ENCODE data around the gene CCDC8.

The CCDC8 gene, protein sequence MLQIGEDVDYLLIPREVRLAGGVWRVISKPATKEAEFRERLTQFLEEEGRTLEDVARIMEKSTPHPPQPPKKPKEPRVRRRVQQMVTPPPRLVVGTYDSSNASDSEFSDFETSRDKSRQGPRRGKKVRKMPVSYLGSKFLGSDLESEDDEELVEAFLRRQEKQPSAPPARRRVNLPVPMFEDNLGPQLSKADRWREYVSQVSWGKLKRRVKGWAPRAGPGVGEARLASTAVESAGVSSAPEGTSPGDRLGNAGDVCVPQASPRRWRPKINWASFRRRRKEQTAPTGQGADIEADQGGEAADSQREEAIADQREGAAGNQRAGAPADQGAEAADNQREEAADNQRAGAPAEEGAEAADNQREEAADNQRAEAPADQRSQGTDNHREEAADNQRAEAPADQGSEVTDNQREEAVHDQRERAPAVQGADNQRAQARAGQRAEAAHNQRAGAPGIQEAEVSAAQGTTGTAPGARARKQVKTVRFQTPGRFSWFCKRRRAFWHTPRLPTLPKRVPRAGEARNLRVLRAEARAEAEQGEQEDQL

DNA sequence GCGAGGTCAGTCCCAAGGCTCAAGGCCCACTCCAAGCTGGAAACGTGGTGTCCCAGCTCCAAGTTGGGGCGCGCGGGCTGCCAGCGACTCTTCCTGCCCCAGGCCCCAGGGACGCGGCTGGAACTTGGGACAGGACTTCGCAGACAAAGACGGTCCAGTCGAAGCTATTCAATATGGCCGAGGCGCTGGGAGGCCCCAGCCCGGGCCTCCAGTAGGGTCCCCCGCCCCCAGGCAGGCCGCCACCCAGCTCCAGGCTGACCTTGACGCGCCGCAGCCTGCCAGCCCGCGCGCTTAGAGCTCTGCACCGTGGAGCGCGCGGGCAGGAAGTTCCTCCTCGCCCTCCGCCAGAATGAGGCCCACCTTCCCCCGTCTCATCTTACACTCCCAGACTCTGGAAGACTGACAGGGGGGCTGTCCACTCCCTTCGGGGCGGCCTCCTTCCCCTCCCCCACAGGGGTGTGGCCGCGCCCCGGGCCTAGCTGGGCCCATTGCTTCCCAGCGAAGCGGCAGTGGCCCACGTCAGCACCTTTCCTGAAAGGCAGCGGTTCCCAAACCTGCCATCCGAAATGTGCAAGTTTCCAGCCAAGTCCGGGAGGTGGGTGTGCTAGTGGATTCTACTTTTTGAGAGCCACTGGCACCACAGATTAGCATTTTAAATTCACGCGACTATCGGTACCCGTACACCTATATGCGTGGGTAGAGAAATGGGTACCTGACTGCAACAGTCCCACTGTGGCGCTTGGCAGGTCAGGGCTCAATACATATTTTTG is at the start of gene CCDC8:
CCDC8 (minus strand) TSS at position 303 of the 770 bp plus-strand sequence. CDS start 754 bp downstream, outside the sequence.
- DNase-seq (no peak), ATAC-seq (replicated peaks) (no peak)
- peaks cover 0 to 7% of the 10 kb centered on the region in 2 donors for H3K36me3 Mint-ChIP-seq
- H3K27ac Mint-ChIP-seq = no peak within 1 kb of the TSS
- no peaks in the 10 kb centered on the region for H3K9me3 Mint-ChIP-seq
- peaks cover 6 to 9% of the 10 kb centered on the region in 2 donors for H3K4me1 Mint-ChIP-seq
- peaks cover 64 to 78% of the 10 kb centered on the region in 2 donors for H3K27me3 Mint-ChIP-seq
- peak within 1 kb of the TSS in 1 of 2 donors; percentile 6 for H3K4me3 Mint-ChIP-seq

DNA sequence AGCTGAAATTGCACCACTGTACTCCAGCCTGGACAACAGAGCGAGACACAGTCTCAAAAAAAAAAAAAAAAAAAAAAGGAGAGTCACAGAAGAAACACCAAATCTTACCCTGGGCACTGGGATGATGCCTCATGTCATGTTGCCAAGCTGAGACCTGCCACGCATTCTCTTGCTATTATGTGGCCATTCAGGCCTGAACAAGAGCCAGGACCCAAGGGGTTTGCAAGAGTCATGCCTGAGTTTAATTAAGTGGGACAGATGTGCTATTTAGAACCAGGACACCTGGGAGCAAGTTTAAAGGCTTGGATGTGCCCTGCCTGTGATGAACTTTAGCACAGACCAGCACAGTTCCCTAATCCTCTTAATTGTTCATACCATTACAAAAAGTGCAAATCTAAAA is 48.2 kb upstream of the CCDC8 start:
- no peaks in the 10 kb centered on the region for H3K9me3 Mint-ChIP-seq
- DNase-seq (no peak), ATAC-seq (replicated peaks) (no peak)
- H3K36me3 Mint-ChIP-seq = no peaks in the 10 kb centered on the region
- no peak overlapping the region for H3K27ac Mint-ChIP-seq
- H3K4me3 Mint-ChIP-seq = no peak overlapping the region
- H3K27me3 Mint-ChIP-seq = peaks cover 10 to 31% of the 10 kb centered on the region in 2 donors
- H3K4me1 Mint-ChIP-seq = no peaks in the 10 kb centered on the region

DNA sequence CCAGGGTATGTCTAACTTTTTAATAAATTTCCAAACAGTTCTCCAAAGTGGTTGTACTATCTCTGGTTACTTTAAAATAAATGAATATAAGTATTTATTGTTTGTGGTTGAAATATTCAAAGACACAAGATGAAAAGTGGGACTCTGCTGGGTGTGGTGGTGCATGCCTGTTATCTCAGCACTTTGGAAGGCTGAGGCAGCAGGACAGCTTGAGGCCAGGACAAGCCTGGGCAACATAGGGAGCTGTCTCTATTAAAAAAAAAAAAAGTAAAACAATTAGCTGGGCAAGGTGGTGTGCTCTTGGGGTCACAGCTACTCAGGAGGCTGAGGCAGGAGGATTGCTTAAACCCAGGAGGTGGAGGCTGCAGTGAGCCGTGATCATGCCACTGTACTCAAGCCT is 47.6 kb upstream of the CCDC8 start:
- Mint-ChIP-seq H3K4me1 (no peaks in the 10 kb centered on the region), H3K36me3 (no peaks in the 10 kb centered on the region), H3K27me3 (peaks cover 10 to 31% of the 10 kb centered on the region in 2 donors), H3K27ac (no peak overlapping the region), H3K9me3 (no peaks in the 10 kb centered on the region), H3K4me3 (no peak overlapping the region)
- ATAC-seq (replicated peaks) (no peak), DNase-seq (no peak)

DNA sequence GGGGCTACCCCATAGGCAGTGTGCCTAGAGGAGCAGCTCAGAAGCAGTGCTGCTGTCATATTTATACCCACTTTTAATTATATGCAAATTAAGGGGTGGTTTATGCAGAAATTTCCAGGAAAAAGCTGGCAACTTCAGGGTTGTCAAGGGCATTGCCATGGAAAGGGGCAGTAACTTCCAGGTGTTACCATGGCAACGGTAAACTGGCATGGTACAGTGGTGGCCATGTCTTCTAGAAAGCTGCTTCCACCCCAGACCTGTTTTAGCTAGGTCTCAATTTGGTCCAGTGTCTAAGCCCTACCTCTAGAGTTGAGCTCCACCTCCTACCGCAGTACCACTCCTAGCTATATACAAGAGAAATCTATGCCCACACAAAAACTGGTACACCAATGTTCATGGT is 46.7 kb upstream of the CCDC8 start:
- H3K27me3 Mint-ChIP-seq = peaks cover 17 to 36% of the 10 kb centered on the region in 2 donors
- ATAC-seq (replicated peaks) (no peak), DNase-seq (no peak)
- H3K9me3 Mint-ChIP-seq = peaks cover 0 to 2% of the 10 kb centered on the region in 2 donors
- no peaks in the 10 kb centered on the region for H3K36me3 Mint-ChIP-seq
- H3K27ac Mint-ChIP-seq = no peak overlapping the region
- H3K4me3 Mint-ChIP-seq = no peak overlapping the region
- H3K4me1 Mint-ChIP-seq = no peaks in the 10 kb centered on the region

DNA sequence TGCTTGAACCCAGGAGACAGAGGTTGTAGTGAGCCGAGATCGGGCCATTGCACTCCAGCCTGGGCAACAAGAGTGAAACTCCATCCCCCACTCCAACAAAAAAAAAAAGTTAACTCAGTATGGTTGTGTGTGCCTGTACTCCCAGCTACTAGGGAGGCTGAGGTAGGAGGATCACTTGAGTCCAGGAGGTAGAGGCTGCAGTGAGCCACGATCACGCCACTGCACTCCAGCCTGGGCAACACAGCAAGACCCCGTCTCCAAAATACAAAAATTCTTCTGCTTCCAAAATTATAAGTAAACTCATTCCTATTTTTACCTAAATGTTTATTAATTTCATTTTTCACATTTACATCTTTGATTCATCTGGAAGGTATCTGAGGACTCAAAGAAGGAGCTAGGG is 43.6 kb upstream of the CCDC8 start:
- Mint-ChIP-seq H3K27ac (no peak overlapping the region), H3K9me3 (peaks cover 0 to 2% of the 10 kb centered on the region in 2 donors), H3K27me3 (peaks cover 7 to 24% of the 10 kb centered on the region in 2 donors), H3K4me3 (no peak overlapping the region), H3K36me3 (no peaks in the 10 kb centered on the region), H3K4me1 (no peaks in the 10 kb centered on the region)
- no peak for DNase-seq
- no peak for ATAC-seq (replicated peaks)

DNA sequence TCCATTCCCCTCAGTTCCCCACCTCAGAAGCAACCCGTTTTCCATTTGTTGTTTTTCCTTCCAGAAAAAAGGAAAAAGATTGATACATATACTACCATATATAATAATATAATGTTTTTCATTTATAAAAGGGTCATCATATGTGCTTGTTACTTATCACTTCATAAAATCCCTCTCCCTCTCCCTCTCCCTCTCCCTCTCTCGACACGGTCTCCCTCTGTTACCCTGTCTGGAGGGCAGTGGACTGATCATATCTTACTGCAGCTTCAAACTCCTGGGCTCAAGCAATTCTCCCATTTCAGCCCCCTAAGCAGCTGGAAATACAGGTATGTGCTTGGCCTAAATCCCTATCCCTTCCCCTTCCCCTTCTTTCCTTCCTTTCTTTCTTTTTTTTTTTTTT is 40.9 kb upstream of the CCDC8 start:
- Mint-ChIP-seq H3K36me3 (no peaks in the 10 kb centered on the region), H3K4me1 (no peaks in the 10 kb centered on the region), H3K9me3 (peaks cover 7 to 9% of the 10 kb centered on the region in 2 donors), H3K27ac (no peak overlapping the region), H3K4me3 (no peak overlapping the region), H3K27me3 (peaks cover 7 to 31% of the 10 kb centered on the region in 2 donors)
- no peak for ATAC-seq (replicated peaks)
- DNase-seq = no peak

DNA sequence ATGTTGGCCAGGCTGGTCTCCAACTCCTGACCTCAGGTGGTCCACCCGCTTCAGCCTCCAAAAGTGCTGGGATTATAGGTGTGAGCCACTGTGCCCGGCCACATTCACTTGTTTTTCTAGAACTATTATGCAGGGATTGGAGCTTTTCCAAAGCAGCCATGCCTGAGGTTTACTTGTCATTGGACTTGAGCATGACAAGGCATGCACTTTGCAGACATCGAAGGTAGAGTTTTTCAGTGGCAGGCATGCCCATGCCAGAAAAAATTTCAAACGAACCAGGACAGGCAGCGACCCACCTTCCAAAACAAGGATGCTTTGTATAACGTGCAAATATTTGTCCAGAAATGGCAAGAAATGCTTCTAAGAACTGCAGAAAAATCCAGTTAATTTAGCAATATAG is 40.3 kb upstream of the CCDC8 start:
- DNase-seq = no peak
- no peak for ATAC-seq (replicated peaks)
- Mint-ChIP-seq H3K9me3 (peaks cover 7 to 9% of the 10 kb centered on the region in 2 donors), H3K27me3 (peaks cover 7 to 32% of the 10 kb centered on the region in 2 donors), H3K36me3 (no peaks in the 10 kb centered on the region), H3K4me1 (no peaks in the 10 kb centered on the region), H3K4me3 (no peak overlapping the region), H3K27ac (no peak overlapping the region)

DNA sequence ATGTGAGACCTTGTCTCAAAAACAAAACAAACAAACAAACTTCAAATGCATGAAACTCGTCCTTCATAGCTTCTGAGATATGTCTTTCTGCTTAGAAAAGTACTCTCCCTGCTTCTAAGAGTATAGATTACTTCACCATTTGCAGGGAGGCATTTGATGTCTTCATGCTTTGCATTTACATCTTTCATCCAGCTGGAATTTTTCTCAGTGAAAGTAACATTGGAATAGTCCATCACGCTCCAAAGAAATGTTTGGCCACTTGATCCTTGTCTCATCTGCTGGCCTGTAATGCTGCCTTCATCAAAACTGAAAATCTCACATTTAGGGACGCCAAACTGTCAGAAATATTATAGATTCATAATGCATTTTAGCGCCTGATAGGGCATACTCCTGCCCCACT is 38.8 kb upstream of the CCDC8 start:
- Mint-ChIP-seq H3K4me1 (no peaks in the 10 kb centered on the region), H3K27me3 (peaks cover 13 to 33% of the 10 kb centered on the region in 2 donors), H3K4me3 (no peak overlapping the region), H3K9me3 (peaks cover 7 to 9% of the 10 kb centered on the region in 2 donors), H3K36me3 (no peaks in the 10 kb centered on the region), H3K27ac (no peak overlapping the region)
- ATAC-seq (replicated peaks) = no peak
- DNase-seq = no peak

DNA sequence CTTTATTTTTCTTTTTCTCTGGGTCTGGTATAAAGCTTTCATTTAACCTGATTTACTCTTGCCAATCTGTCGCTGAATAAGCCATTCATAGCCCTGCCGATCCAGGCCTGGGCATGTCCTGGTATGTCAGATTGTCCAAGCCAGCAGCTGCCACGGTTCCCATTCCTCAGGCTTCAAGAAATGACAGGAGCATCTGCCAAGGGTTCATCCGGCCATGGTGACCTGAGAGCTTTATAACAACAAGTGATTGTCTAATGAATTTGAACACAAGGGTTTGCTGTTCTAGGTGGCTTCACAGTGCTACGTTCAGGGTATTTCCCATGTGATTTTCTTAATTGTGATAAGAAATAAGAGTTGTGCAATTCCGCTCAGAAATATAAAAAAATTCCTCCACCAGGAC is 38.0 kb upstream of the CCDC8 start:
- Mint-ChIP-seq H3K9me3 (peaks cover 7 to 9% of the 10 kb centered on the region in 2 donors), H3K27me3 (peaks cover 13 to 32% of the 10 kb centered on the region in 2 donors), H3K27ac (no peak overlapping the region), H3K36me3 (no peaks in the 10 kb centered on the region), H3K4me1 (no peaks in the 10 kb centered on the region), H3K4me3 (no peak overlapping the region)
- ATAC-seq (replicated peaks) = no peak
- no peak for DNase-seq

DNA sequence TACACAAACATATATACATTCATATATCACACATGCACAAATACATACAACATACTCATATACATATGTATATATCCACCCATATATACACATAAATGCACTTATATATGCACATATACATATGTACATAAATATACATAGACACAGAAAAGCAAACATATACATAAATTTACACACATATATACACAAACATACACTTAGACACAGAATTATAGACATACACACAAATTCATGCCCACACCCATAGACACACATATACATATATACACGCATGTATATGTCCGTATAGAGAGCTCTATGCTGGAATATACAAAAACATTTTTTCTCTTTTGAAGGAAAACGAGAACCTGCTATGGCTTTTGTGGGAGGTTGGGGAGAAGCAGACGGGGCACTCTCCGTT is 37.4 kb upstream of the CCDC8 start:
- DNase-seq = no peak
- ATAC-seq (replicated peaks) = no peak
- Mint-ChIP-seq H3K36me3 (no peaks in the 10 kb centered on the region), H3K9me3 (peaks cover 7 to 9% of the 10 kb centered on the region in 2 donors), H3K4me1 (no peaks in the 10 kb centered on the region), H3K4me3 (no peak overlapping the region), H3K27ac (no peak overlapping the region), H3K27me3 (peaks cover 12 to 31% of the 10 kb centered on the region in 2 donors)

DNA sequence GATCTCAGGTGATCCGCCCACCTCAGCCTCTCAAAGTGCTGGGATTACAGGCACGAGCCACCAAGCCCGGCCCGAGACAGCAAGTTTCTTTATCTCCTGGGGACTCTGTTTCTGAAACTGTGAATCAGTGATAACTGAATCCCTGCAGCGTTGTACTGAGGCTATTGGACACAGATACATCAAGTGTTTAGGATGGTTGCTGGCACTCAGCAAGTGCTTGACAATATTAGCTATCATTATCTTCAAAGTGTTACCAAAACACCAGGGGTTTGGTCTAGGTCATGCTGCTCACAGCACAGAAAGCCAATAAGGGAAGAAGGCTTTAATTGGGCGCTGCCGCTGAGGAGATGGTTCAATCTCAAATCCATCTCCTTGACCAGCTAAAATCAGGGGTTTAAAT is 35.9 kb upstream of the CCDC8 start:
- Mint-ChIP-seq H3K27ac (no peak overlapping the region), H3K4me1 (no peaks in the 10 kb centered on the region), H3K27me3 (peaks cover 6 to 23% of the 10 kb centered on the region in 2 donors), H3K4me3 (no peak overlapping the region), H3K9me3 (peaks cover 7 to 8% of the 10 kb centered on the region in 2 donors), H3K36me3 (no peaks in the 10 kb centered on the region)
- DNase-seq (no peak), ATAC-seq (replicated peaks) (no peak)

DNA sequence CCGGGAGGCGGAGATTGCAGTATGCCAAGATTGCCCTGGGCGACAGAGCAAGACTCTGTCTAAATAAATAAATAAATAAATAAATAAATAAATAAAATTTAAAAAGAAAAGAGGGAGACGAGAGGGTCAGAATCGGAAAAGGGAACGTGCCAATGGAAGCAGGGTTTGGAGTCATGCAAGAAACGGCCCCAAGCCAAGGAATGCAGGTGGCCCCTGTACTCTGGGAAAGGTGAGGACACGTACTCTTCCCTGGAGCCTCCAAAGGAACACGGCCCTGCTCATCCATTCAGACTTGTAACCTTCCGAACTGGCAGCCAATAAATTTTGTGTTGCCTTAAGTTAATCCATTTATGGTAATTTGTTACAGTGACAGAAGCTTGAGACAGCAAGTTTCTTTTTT is 35.2 kb upstream of the CCDC8 start:
- H3K27me3 Mint-ChIP-seq = peaks cover 6 to 23% of the 10 kb centered on the region in 2 donors
- H3K4me3 Mint-ChIP-seq = no peak overlapping the region
- no peaks in the 10 kb centered on the region for H3K36me3 Mint-ChIP-seq
- DNase-seq (no peak), ATAC-seq (replicated peaks) (no peak)
- H3K9me3 Mint-ChIP-seq = peaks cover 7 to 8% of the 10 kb centered on the region in 2 donors
- H3K27ac Mint-ChIP-seq = no peak overlapping the region
- H3K4me1 Mint-ChIP-seq = no peaks in the 10 kb centered on the region

DNA sequence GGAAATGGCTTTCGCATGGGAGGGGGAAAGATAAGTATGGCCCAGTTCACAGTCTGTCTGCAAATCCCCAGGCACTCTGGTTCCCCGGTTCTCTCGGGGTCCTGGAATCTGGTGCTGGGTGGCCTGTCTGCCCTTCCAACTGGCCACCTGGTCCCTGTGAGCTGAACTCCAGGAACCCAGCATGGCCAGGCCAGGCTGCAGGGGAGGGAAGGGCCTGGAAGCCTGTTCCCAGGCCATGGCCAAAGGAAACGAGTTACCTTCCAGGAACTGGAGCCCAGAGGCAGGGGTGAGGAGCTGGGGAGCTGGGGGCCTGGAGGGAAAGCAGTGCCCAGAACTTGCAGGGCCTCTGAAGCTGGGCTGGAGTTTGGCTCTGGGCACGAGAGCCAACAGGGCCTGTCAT is 34.5 kb upstream of the CCDC8 start:
- H3K27me3 Mint-ChIP-seq = peaks cover 6 to 27% of the 10 kb centered on the region in 2 donors
- no peak for ATAC-seq (replicated peaks)
- H3K4me3 Mint-ChIP-seq = no peak overlapping the region
- no peaks in the 10 kb centered on the region for H3K36me3 Mint-ChIP-seq
- H3K4me1 Mint-ChIP-seq = no peaks in the 10 kb centered on the region
- H3K27ac Mint-ChIP-seq = no peak overlapping the region
- no peak for DNase-seq
- peaks cover 7 to 8% of the 10 kb centered on the region in 2 donors for H3K9me3 Mint-ChIP-seq

DNA sequence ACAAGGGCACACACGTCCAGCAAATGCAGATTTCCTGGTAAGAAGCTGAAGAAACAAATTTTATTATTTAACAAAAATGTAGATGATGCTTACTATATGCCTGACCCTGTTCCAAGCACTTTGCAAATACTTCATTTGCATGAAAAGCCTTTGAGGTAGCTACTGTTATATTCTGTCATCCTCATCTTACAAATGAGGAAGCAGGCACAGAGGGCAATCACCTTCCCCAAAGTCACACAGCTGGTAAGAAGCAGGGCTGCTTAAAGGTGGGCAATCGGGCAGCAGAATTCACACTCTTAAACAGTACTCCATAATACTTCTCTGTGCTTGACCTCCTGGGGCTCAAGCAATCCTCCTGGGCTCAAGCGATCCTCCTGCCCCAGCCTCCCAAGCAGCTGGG is 33.6 kb upstream of the CCDC8 start:
- DNase-seq (no peak), ATAC-seq (replicated peaks) (no peak)
- Mint-ChIP-seq H3K27ac (no peak overlapping the region), H3K4me1 (no peaks in the 10 kb centered on the region), H3K27me3 (peaks cover 6 to 27% of the 10 kb centered on the region in 2 donors), H3K36me3 (no peaks in the 10 kb centered on the region), H3K4me3 (no peak overlapping the region), H3K9me3 (peaks cover 7 to 8% of the 10 kb centered on the region in 2 donors)

Measured in stimulated activated naive B cell treated with anti-CD40 and anti-IgM and Interleukin-4, amounts not matched to agents 10 μg/mL and 1 μg/mL and 100 μg/mL, for 72 hours (primary cell).